Keratinocyte (primary cell): ENCODE data around the gene BSPRY. TPM values are rescaled to one million over a fixed set of nuclear protein-coding genes. Genes with fewer than 3 reads are reported as not detected.

ENCODE experiments used
- DNase-seq: peaks from one replicate; pipeline ENCODE4 v3.0.0-alpha.2; 2011; ENCODE audit warnings: low read depth, missing footprints, low spot score
- FAIRE-seq: peaks from 2 replicates; lab custom pipeline; 2011; peaks lifted over from hg19 to GRCh38; lab: Jason Lieb, UNC
- H2AFZ ChIP-seq: 2 replicates; pipeline ENCODE4 v1.6.0; 2012; ENCODE audit warnings: low read length, control low read depth, inconsistent platforms; ENCODE audit not compliant: control insufficient read depth
- H3K27ac ChIP-seq: 2 replicates; pipeline ENCODE4 v1.5.1; 2011; ENCODE audit warnings: low read length; ENCODE audit not compliant: control insufficient read depth, insufficient read depth
- H3K27me3 ChIP-seq: 3 replicates; pipeline ENCODE4 v1.6.0; 2011; ENCODE audit warnings: low read length; ENCODE audit not compliant: control insufficient read depth, insufficient read depth; ENCODE audit errors: extremely low read depth
- H3K36me3 ChIP-seq, 2 experiments: 2 replicates in 1 of 2; 3 replicates in 1 of 2; pipeline ENCODE4 v1.5.1; 2011; ENCODE audit warnings: low read length in 2 of 2, mild to moderate bottlenecking in 1 of 2; ENCODE audit not compliant: control insufficient read depth in 2 of 2, insufficient read depth in 2 of 2; ENCODE audit errors: extremely low read depth in 1 of 2
- H3K4me1 ChIP-seq: 3 replicates; pipeline ENCODE4 v1.5.1; 2011; ENCODE audit warnings: low read length; ENCODE audit not compliant: control insufficient read depth, insufficient read depth; ENCODE audit errors: extremely low read depth
- H3K4me2 ChIP-seq: 3 replicates; pipeline ENCODE4 v1.6.0; 2011; ENCODE audit warnings: low read depth, low read length; ENCODE audit not compliant: control insufficient read depth, insufficient read depth; ENCODE audit errors: extremely low read depth
- H3K4me3 ChIP-seq, 3 experiments: fragments of 200-600 bp in 1 of 3; sonication (generic) in 1 of 3; 2 replicates in 2 of 3; 3 replicates in 1 of 3; pipeline ENCODE4 v1.5.1; 2011 to 2016; ENCODE audit warnings: low read length in 3 of 3, mild to moderate bottlenecking in 3 of 3, control low read depth in 2 of 3, inconsistent platforms in 1 of 3, low read depth in 1 of 3, mixed read lengths in 1 of 3, mixed run types in 1 of 3, moderate library complexity in 1 of 3; ENCODE audit not compliant: control insufficient read depth in 2 of 3, insufficient read depth in 2 of 3; ENCODE audit errors: extremely low read depth in 1 of 3
- H3K79me2 ChIP-seq: 2 replicates; pipeline ENCODE4 v1.6.0; 2012; ENCODE audit warnings: low read length; ENCODE audit not compliant: control insufficient read depth, insufficient read depth
- H3K9ac ChIP-seq: 3 replicates; pipeline ENCODE4 v1.6.0; 2011; ENCODE audit warnings: low read length; ENCODE audit not compliant: control insufficient read depth, insufficient read depth; ENCODE audit errors: extremely low read depth
- H3K9me1 ChIP-seq: 3 replicates; pipeline ENCODE4 v1.6.0; 2011; ENCODE audit warnings: low read length; ENCODE audit not compliant: control insufficient read depth, insufficient read depth; ENCODE audit errors: extremely low read depth
- H3K9me3 ChIP-seq: 2 replicates; pipeline ENCODE4 v1.5.1; 2012; ENCODE audit warnings: low read depth, low read length; ENCODE audit not compliant: control insufficient read depth
- H4K20me1 ChIP-seq: 3 replicates; pipeline ENCODE4 v1.6.0; 2011; ENCODE audit warnings: low read length; ENCODE audit not compliant: control insufficient read depth, insufficient read depth; ENCODE audit errors: extremely low read depth
- EZH2 ChIP-seq: IDR thresholded peaks from one replicate; pipeline ENCODE4 v1.6.1; 2012; ENCODE audit warnings: inconsistent platforms, mild to moderate bottlenecking, low read length, moderate library complexity
- dilution Hi-C: fragments of 300-500 bp; cut with MboI; formaldehyde crosslinking; loops from one replicate; pipeline ENCODE4 v1.7.0; 2020; ENCODE audit warnings: low sequenced_read_pairs; ENCODE audit not compliant: extremely low pct_ligation_motif_present
- polyA plus RNA-seq, 5 experiments: library from polyadenylated mRNA; depleted of rRNA in 3 of 5; stranded (reverse) in 3 of 5; stranded (forward) in 1 of 5; unstranded in 1 of 5; fragments of >200 nt; gene quantifications; 1 replicate in 1 of 5; 2 replicates in 3 of 5; 3 replicates in 1 of 5; pipeline versions ENCODE4 v1.2.1 to v1.2.3, GENCODE V29; 2011 to 2012; ENCODE audit warnings: missing spikeins in 2 of 5, low read depth in 1 of 5, low replicate concordance in 1 of 5
- TF ChIP-seq, protein P1 (sequence below), 3 experiments: IDR thresholded peaks in 1 of 3; conservative IDR thresholded peaks in 1 of 3; optimal IDR thresholded peaks in 1 of 3; 2 replicates in 2 of 3; 3 replicates in 1 of 3; pipeline versions ENCODE3 to v1.5.1; 2011; ENCODE audit warnings: low read length in 3 of 3, mild to moderate bottlenecking in 3 of 3, moderate library complexity in 2 of 3, control low read depth in 1 of 3, inconsistent platforms in 1 of 3; ENCODE audit not compliant: insufficient read depth in 2 of 3; ENCODE audit errors: extremely low read depth in 1 of 3

BSPRY gene
- polyA plus RNA-seq, 1 donor (not counting 4 experiments of a cell fraction or from before 2014, with no cell fraction given) = 0.41 TPM

DNA sequence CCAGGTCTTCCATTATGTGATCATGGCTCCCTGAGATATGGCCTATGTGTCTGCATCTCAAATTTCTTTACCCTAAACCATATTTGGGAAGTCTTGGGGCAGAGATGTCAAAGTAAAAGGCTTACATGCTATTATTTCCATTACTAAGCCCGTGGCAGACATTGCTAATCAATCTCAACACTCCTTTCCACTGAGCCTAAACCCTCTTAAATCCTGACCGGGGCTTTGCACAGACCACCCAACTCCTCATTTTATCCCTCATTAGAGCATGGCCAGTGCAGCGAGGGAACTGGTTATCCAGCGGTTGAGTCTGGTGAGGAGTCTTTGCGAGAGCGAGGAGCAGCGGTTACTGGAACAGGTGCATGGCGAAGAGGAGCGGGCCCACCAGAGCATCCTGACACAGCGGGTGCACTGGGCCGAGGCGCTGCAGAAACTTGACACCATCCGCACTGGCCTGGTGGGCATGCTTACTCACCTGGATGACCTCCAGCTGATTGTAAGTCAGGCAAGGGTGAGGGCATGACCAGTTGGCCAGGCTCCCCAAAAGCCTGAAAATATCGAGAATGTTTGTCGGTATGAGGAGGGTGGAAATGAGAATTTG is 11.0 kb downstream of the BSPRY start:
- Histone ChIP-seq H2AFZ (no peak overlapping the region), H3K27ac (no peak overlapping the region), H4K20me1 (no peaks in the 10 kb centered on the region), H3K79me2 (no peaks in the 10 kb centered on the region), H3K4me2 (no peak overlapping the region), H3K9ac (no peak overlapping the region), H3K9me3 (no peaks in the 10 kb centered on the region), H3K36me3 (no peaks in the 10 kb centered on the region), H3K9me1 (no peaks in the 10 kb centered on the region), H3K4me3 (no peak overlapping the region), H3K27me3 (no peaks in the 10 kb centered on the region), H3K4me1 (no peaks in the 10 kb centered on the region)
- TF ChIP-seq EZH2 = no peak
- DNase-seq (no peak), FAIRE-seq (no peak)
- dilution Hi-C loops = no loop called here

DNA sequence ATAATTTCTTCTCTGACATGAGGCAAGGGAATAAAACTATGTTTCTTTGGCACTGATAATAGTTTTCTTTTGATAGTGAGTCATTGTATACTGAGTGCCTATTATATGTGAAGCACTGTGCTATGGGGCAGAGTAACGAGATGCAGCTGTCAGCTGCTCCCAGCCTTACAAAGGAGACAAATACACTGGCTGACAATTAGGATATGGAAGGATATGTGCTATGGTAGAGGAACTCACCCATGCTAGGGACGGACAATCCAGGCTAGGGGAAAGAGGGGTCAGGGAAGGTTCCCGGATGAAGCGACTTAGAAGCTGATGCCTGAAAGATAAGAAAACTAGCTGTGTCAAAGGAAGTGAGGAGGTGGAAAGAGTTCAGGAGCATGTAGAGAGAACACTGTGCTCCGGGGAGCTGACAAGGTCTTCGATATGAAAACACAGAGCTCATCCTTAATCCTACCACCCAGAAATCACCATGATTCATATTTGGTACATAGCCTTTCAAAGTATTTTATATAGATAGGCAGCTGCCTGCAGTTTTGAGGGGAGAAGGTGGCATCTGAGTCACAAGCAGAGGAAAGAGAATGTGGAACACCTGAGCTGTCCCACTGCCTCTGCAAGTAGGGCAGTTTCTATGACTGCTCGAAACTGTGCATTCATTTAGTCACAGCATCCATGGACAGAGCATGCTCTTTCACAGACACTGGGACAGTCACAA is 12.1 kb downstream of the BSPRY start:
- no peak overlapping the region for H2AFZ ChIP-seq
- no peaks in the 10 kb centered on the region for H3K27me3 ChIP-seq
- H3K9ac ChIP-seq = no peak overlapping the region
- DNase-seq = no peak
- no peaks in the 10 kb centered on the region for H3K4me1 ChIP-seq
- H3K9me1 ChIP-seq = no peaks in the 10 kb centered on the region
- no peak for FAIRE-seq
- H3K4me2 ChIP-seq = no peak overlapping the region
- H3K27ac ChIP-seq = no peak overlapping the region
- H3K79me2 ChIP-seq = no peaks in the 10 kb centered on the region
- no peaks in the 10 kb centered on the region for H3K36me3 ChIP-seq
- TF ChIP-seq, protein P1, sequence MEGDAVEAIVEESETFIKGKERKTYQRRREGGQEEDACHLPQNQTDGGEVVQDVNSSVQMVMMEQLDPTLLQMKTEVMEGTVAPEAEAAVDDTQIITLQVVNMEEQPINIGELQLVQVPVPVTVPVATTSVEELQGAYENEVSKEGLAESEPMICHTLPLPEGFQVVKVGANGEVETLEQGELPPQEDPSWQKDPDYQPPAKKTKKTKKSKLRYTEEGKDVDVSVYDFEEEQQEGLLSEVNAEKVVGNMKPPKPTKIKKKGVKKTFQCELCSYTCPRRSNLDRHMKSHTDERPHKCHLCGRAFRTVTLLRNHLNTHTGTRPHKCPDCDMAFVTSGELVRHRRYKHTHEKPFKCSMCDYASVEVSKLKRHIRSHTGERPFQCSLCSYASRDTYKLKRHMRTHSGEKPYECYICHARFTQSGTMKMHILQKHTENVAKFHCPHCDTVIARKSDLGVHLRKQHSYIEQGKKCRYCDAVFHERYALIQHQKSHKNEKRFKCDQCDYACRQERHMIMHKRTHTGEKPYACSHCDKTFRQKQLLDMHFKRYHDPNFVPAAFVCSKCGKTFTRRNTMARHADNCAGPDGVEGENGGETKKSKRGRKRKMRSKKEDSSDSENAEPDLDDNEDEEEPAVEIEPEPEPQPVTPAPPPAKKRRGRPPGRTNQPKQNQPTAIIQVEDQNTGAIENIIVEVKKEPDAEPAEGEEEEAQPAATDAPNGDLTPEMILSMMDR (optimal IDR thresholded peaks at IDR 0.05 in 1 of 3, IDR thresholded peaks at IDR 0.05 in 1 of 3, conservative IDR thresholded peaks at IDR 0.05 in 1 of 3; ENCODE audit: extremely low read depth in 1 of 3, insufficient read depth in 2 of 3, low read length in 3 of 3) = no peak
- TF ChIP-seq EZH2 = no peak
- no peaks in the 10 kb centered on the region for H4K20me1 ChIP-seq
- dilution Hi-C loops = no loop called here
- H3K4me3 ChIP-seq = no peak overlapping the region
- no peaks in the 10 kb centered on the region for H3K9me3 ChIP-seq
